ENCODE results near the gene WDR18. TPM values are rescaled to one million over a fixed set of nuclear protein-coding genes. Genes with fewer than 3 reads are reported as not detected.

Gene WDR18
- polyA plus RNA-seq, 1 donor from 2014 or later = 64.9 TPM

DNA sequence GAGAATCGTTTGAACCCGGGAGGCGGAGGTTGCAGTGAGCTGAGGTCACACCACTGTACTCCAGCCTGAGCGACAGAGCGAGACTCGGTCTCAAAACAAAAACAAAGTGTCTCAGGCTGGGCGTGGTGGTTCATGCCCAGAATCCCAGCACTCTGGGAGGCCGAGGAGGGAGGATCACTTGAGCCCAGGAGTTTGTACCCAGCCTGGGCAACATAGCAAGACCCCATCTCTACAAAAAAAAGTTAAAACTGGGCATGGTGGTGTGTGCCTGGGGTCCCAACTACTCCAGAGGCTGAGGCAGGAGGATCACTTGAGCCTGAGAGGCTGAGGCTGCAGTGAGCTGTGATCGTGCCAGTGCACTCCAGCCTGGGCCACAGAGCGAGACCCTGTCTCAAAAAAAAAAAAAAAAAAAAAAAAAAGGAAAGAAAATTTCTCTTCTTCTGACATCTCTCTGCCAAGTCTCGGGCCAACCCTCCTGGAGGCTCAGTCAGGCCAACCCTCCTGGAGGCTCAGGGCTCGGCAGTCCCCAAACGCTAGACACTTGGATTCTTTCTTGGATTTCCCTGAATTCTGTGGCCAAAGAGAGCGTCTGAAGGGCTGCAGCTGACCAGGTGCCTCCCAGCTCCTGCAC lies 32.0 kb upstream of the WDR18 start:
- no peaks in the 10 kb centered on the region for H3K36me3 ChIP-seq (ENCODE audit: insufficient read depth, low read length)
- H3K27me3 ChIP-seq (ENCODE audit: insufficient read depth, low read depth, low read length) = no peaks in the 10 kb centered on the region
- TF ChIP-seq POLR2AphosphoS5 (IDR thresholded peaks at IDR 0.05) = no peak
- TF ChIP-seq, protein P1, sequence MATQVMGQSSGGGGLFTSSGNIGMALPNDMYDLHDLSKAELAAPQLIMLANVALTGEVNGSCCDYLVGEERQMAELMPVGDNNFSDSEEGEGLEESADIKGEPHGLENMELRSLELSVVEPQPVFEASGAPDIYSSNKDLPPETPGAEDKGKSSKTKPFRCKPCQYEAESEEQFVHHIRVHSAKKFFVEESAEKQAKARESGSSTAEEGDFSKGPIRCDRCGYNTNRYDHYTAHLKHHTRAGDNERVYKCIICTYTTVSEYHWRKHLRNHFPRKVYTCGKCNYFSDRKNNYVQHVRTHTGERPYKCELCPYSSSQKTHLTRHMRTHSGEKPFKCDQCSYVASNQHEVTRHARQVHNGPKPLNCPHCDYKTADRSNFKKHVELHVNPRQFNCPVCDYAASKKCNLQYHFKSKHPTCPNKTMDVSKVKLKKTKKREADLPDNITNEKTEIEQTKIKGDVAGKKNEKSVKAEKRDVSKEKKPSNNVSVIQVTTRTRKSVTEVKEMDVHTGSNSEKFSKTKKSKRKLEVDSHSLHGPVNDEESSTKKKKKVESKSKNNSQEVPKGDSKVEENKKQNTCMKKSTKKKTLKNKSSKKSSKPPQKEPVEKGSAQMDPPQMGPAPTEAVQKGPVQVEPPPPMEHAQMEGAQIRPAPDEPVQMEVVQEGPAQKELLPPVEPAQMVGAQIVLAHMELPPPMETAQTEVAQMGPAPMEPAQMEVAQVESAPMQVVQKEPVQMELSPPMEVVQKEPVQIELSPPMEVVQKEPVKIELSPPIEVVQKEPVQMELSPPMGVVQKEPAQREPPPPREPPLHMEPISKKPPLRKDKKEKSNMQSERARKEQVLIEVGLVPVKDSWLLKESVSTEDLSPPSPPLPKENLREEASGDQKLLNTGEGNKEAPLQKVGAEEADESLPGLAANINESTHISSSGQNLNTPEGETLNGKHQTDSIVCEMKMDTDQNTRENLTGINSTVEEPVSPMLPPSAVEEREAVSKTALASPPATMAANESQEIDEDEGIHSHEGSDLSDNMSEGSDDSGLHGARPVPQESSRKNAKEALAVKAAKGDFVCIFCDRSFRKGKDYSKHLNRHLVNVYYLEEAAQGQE (IDR thresholded peaks at IDR 0.05; ENCODE audit: borderline replicate concordance) = no peak
- TF ChIP-seq, protein P2, sequence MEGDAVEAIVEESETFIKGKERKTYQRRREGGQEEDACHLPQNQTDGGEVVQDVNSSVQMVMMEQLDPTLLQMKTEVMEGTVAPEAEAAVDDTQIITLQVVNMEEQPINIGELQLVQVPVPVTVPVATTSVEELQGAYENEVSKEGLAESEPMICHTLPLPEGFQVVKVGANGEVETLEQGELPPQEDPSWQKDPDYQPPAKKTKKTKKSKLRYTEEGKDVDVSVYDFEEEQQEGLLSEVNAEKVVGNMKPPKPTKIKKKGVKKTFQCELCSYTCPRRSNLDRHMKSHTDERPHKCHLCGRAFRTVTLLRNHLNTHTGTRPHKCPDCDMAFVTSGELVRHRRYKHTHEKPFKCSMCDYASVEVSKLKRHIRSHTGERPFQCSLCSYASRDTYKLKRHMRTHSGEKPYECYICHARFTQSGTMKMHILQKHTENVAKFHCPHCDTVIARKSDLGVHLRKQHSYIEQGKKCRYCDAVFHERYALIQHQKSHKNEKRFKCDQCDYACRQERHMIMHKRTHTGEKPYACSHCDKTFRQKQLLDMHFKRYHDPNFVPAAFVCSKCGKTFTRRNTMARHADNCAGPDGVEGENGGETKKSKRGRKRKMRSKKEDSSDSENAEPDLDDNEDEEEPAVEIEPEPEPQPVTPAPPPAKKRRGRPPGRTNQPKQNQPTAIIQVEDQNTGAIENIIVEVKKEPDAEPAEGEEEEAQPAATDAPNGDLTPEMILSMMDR (IDR thresholded peaks at IDR 0.05; ENCODE audit: poor library complexity, severe bottlenecking) = no peak
- no peak for TF ChIP-seq EZH2 (IDR thresholded peaks at IDR 0.05; ENCODE audit: borderline replicate concordance, insufficient read depth, low read length, poor library complexity, severe bottlenecking)
- TF ChIP-seq SMC3 (conservative IDR thresholded peaks at IDR 0.05; ENCODE audit: poor library complexity) = no peak
- TF ChIP-seq RAD21 (conservative IDR thresholded peaks at IDR 0.05) = no peak
- TF ChIP-seq EP300 (conservative IDR thresholded peaks at IDR 0.05; ENCODE audit: poor library complexity, severe bottlenecking) = no peak
- no peak for TF ChIP-seq MXI1 (conservative IDR thresholded peaks at IDR 0.05; ENCODE audit: poor library complexity, severe bottlenecking)
- TF ChIP-seq TAF1 (IDR thresholded peaks at IDR 0.05; ENCODE audit: low read depth) = no peak
- H3K9me2 ChIP-seq (ENCODE audit: insufficient read depth, low read length) = no peaks in the 10 kb centered on the region
- no peaks in the 10 kb centered on the region for H3F3A ChIP-seq (ENCODE audit: insufficient read depth, low read length, poor library complexity, severe bottlenecking)
- no peak overlapping the region for H3K27ac ChIP-seq (ENCODE audit: low read length)
- H3K9me3 ChIP-seq (ENCODE audit: low read length) = no peaks in the 10 kb centered on the region
- H3K4me3 ChIP-seq (ENCODE audit: low read length) = no peak overlapping the region
- H4K20me1 ChIP-seq (ENCODE audit: insufficient read depth) = no peaks in the 10 kb centered on the region
- no peaks in the 10 kb centered on the region for H3K79me2 ChIP-seq (replicated peaks; ENCODE audit: insufficient read depth, low read length)
- no peak overlapping the region for H2AFZ ChIP-seq (ENCODE audit: low read depth, low read length)
- H3K4me2 ChIP-seq (ENCODE audit: low read length) = no peak overlapping the region
- H3K9ac ChIP-seq (ENCODE audit: low read length) = no peak overlapping the region

DNA sequence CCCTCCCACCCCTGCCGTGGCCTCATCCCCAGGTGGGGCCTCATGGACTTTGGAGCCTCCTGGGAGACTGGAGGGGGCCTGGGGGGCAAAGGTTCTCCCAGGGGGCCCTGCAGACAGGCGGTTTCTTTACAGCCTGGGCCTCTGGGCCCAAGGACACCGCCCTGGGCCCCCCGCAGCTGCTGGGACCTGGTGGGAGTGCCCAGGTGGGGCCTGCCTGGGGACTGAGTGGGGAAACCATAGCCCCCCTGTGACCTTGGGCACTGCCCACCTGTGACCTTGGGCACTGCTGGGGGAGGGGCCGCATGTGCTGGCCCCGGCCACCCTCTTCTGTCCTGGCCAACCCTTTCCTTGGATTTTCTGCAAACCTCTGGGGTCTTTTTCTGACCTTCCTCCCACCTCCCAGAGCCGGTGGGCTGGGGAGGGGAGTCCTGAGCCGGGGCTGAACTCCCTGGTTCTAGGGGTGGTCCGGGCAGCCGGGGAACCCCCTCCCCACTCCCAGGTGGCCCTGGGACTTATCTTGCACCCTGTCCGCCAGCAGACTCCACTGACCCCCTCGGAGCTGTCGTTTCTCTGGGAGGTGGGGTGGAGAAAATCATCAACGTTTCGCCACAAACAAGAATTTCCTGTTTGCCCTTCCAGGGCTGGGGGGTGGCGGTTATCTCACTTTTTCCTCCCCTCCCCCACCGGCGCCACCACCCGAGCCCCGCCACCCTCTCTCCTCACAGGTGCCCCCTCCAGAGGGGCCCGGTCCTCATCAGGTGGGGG lies 31.3 kb upstream of the WDR18 start:
- H2AFZ ChIP-seq (ENCODE audit: low read depth, low read length) = no peak overlapping the region
- no peaks in the 10 kb centered on the region for H3K9me2 ChIP-seq (ENCODE audit: insufficient read depth, low read length)
- TF ChIP-seq RAD21 (conservative IDR thresholded peaks at IDR 0.05) (no peak), MXI1 (conservative IDR thresholded peaks at IDR 0.05; ENCODE audit: poor library complexity, severe bottlenecking) (no peak), EZH2 (IDR thresholded peaks at IDR 0.05; ENCODE audit: borderline replicate concordance, insufficient read depth, low read length, poor library complexity, severe bottlenecking) (no peak), POLR2AphosphoS5 (IDR thresholded peaks at IDR 0.05) (no peak), TAF1 (IDR thresholded peaks at IDR 0.05; ENCODE audit: low read depth) (no peak), SMC3 (conservative IDR thresholded peaks at IDR 0.05; ENCODE audit: poor library complexity) (no peak), EP300 (conservative IDR thresholded peaks at IDR 0.05; ENCODE audit: poor library complexity, severe bottlenecking) (no peak)
- TF ChIP-seq, protein P2 (IDR thresholded peaks at IDR 0.05; ENCODE audit: poor library complexity, severe bottlenecking) = no peak
- TF ChIP-seq, protein P1 (IDR thresholded peaks at IDR 0.05; ENCODE audit: borderline replicate concordance) = no peak
- no peaks in the 10 kb centered on the region for H3K79me2 ChIP-seq (replicated peaks; ENCODE audit: insufficient read depth, low read length)
- H3K9me3 ChIP-seq (ENCODE audit: low read length) = no peaks in the 10 kb centered on the region
- no peaks in the 10 kb centered on the region for H3K27me3 ChIP-seq (ENCODE audit: insufficient read depth, low read depth, low read length)
- H3K9ac ChIP-seq (ENCODE audit: low read length) = no peak overlapping the region
- H3K4me2 ChIP-seq (ENCODE audit: low read length) = no peak overlapping the region
- no peak overlapping the region for H3K4me3 ChIP-seq (ENCODE audit: low read length)
- H4K20me1 ChIP-seq (ENCODE audit: insufficient read depth) = no peaks in the 10 kb centered on the region
- no peak overlapping the region for H3K27ac ChIP-seq (ENCODE audit: low read length)
- no peaks in the 10 kb centered on the region for H3K36me3 ChIP-seq (ENCODE audit: insufficient read depth, low read length)
- H3F3A ChIP-seq (ENCODE audit: insufficient read depth, low read length, poor library complexity, severe bottlenecking) = no peaks in the 10 kb centered on the region
